AG09309 (cell line): ENCODE results near the gene MAP1A.

Experiments used
- DNase-seq: peaks from one replicate; pipeline ENCODE4 v3.0.0-alpha.2; 2010; ENCODE audit warnings: low read depth
- H3K4me3 ChIP-seq: 2 replicates; pipeline ENCODE4 v1.5.1; 2011; ENCODE audit warnings: mild to moderate bottlenecking, low read depth, low read length, moderate library complexity; ENCODE audit not compliant: control insufficient read depth
- TF ChIP-seq, protein P1 (sequence below): IDR thresholded peaks from 2 replicates; pipeline ENCODE4 v1.5.1; 2011; ENCODE audit warnings: mild to moderate bottlenecking, low read depth, low read length, inconsistent platforms; ENCODE audit not compliant: insufficient read depth, control insufficient read depth; ENCODE audit errors: missing control alignments

MAP1A gene

DNA sequence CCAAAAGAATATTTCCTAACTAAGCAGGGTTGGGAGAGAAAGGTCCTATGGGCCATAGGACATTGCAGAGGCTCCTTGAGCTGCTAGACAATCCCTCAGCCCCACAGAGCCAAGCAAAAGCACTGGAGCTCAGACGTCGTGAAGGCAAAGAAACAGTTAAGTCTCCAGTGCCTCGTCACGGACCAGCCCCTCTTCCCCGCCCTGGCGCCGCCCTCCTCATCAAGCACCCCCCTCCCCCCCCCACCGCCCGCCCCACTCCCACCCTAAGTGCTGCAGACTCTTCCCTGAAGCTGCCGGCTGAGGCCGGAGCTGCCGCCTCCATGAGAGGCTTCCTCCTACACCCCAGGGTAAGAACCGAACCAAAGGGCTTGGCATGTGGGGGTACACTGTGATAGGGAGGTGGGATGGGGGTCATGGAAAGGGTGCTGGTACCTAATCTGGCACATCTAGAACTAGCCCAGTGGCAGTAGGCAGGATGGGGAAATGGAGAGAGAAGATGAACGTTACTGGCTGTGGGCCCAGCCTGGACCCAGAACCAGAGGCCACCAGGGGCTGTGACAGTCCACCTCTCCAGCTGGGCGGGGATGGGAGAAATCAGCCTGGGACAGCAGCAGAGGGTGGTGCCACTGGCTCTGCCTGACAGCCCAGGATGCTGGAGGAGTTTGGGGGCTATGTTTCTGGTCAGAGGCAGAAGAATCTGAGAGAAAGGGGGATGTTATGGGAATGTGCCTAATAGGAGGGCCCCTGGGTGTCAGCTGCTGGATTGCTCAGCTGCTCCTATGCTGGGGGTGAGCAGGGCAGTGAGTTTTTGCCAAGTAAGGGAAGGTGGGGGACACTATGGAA lies at the start of gene MAP1A:
Gene MAP1A (plus strand): TSS at position 255 of the 843 bp plus-strand sequence. CDS start 3,866 bp downstream, outside the sequence.
- TF ChIP-seq, protein P1, sequence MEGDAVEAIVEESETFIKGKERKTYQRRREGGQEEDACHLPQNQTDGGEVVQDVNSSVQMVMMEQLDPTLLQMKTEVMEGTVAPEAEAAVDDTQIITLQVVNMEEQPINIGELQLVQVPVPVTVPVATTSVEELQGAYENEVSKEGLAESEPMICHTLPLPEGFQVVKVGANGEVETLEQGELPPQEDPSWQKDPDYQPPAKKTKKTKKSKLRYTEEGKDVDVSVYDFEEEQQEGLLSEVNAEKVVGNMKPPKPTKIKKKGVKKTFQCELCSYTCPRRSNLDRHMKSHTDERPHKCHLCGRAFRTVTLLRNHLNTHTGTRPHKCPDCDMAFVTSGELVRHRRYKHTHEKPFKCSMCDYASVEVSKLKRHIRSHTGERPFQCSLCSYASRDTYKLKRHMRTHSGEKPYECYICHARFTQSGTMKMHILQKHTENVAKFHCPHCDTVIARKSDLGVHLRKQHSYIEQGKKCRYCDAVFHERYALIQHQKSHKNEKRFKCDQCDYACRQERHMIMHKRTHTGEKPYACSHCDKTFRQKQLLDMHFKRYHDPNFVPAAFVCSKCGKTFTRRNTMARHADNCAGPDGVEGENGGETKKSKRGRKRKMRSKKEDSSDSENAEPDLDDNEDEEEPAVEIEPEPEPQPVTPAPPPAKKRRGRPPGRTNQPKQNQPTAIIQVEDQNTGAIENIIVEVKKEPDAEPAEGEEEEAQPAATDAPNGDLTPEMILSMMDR, result no peak
- H3K4me3 ChIP-seq, result peak within 1 kb of the TSS; percentile 91
- DNase-seq, result no peak

DNA sequence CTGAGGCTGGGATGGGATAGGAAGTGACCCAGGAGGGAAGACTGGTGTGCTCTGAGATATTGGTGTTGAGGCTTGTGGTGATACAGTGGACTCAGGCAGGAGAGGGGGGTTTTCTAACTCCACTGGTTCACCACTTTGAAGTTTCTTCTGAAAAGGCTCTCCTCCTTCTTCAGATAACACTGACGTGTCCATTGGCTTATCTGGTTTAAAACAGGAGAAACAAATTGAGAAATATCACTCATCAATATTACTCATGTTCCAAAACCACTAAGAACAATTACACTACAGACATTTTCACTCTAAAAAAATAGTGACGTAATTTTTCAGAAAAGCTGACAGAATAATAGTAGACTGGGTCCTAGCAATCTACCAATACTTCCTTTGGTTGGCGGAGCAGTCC lies 47.5 kb upstream of the MAP1A start:
- DNase-seq, result no peak
- TF ChIP-seq, protein P1, result no peak
- H3K4me3 ChIP-seq, result no peak overlapping the region

DNA sequence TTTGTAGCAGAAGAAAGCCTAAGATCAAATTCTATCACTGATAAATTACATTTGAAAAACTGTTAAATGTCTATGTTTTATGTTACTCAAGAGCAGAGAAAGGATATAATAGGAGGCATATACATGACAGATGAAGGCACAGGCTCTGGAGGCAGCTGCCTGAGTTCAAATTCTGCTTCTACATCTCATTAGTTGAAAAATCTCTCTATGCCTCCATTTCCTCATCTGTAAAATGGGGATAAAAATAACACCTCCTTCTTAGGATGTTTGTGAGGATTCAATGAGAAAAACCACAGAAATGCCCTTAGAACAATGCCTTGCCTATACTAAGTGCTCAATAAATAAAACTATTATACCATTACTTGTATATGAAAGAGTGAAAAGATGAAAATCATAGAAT lies 45.4 kb upstream of the MAP1A start:
- TF ChIP-seq, protein P1, result no peak
- DNase-seq, result no peak

DNA sequence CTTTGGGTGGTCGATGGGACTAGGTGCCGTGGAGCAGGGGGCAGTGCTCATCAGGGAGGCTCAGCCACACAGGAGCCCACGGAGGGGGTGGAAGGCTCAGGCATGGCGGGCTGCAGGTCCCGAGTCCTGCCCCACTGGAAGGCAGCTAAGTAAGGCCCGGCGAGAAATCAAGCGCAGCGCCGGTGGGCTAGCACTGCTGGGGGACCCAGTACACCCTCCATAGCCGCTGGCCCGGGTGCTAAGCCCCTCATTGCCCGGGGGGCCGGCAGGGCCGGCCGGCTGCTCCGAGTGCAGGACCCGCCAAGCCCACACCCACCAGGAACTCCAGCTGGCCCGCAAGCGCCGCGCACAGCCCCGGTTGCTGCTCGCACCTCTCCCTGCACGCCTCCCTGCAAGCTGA lies 43.5 kb upstream of the MAP1A start:
- H3K4me3 ChIP-seq, result no peak overlapping the region

More for the DNA sequence above, 45.4 kb upstream of the MAP1A start:
- H3K4me3 ChIP-seq, result no peak overlapping the region

DNA sequence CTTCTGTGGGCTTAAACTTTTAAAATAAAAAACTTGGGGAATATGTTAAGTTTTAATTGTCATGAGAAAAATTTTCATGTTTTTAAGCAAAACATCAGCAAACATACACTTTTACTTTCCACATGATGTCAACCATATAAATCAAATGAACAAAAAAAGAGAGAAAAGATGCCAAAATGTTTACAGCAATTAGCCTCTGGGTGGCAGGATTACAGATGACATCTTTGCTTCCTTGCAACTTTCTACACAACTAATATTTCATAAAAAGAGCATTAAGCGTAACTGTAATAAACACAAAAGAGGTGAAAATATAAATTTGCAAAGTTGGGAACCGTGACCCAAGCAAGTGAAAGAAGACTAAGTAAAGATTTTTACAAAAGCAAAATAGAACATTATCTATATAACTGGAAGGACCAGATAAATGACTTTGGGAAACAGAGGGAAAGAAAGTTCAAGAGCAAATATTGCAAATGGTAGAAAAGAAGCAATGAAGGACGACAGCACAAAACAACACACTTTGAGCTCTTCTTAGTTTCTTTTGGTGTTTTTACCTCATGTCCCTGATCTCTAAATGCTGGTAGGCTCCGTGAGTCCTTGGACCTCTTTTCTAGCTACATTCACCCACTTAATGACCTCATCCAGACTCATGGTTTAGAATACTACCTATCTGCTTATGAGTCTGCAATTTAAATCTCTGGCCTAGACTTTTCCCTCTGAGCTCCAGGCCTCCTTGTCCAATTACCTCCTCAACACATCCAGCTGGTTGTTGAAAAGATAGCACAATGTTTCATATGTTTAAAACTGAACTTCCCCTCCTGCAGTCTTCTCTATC lies 33.9 kb upstream of the MAP1A start:
- no peak overlapping the region for H3K4me3 ChIP-seq
- TF ChIP-seq, protein P1, result peak; percentile 40
- no peak for DNase-seq

More for the DNA sequence above, 43.5 kb upstream of the MAP1A start:
- DNase-seq, result no peak
- TF ChIP-seq, protein P1, result no peak

DNA sequence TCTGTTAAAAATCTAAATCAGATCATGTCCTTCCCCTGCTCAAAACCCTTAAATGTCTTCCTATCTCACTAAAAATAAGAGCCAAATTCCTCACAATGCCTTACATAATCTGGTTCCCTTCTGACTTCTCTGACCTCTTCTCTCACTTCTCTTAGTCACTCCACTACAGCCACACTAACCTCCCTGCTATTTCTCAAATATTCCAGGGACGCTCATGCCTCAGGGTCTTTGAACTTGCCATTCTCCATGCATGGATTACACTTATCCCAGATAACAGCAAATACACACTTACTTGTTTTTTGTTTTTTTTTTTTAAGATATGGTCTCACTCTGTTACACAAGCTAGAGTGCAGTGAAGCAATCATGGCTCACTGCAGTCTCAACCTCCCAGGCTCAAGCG lies 33.0 kb upstream of the MAP1A start:
- DNase-seq, result no peak
- H3K4me3 ChIP-seq, result no peak overlapping the region
- TF ChIP-seq, protein P1, result no peak
